Kidney (tissue), 14 donors: ENCODE results near the gene PNMT. TPM values are rescaled to one million over a fixed set of nuclear protein-coding genes. Genes with fewer than 3 reads are reported as not detected.
A peak's percentile ranks its signal among the peaks of the same experiment; 100 is the strongest.

ENCODE experiments used
- DNase-seq, 5 donors: peaks; one replicate each; pipeline ENCODE4 v3.0.0-alpha.2; 2013 to 2020
- FAIRE-seq: peaks from 2 replicates; lab custom pipeline; 2012; peaks lifted over from hg19 to GRCh38; lab: Jason Lieb, UNC
- H3K27ac ChIP-seq, 2 donors: one replicate each; pipeline ENCODE4 v1.7.0; 2013; ENCODE audit warnings: low read depth in 2 of 2, low read length in 2 of 2, inconsistent platforms in 1 of 2
- H3K27me3 ChIP-seq: one replicate; pipeline ENCODE4 v1.7.1; 2013; ENCODE audit warnings: low read length, inconsistent platforms; ENCODE audit not compliant: control insufficient read depth, insufficient read depth
- H3K36me3 ChIP-seq, 3 donors: one replicate each; pipeline versions ENCODE4 v1.7.0 to v1.7.1; 2013; ENCODE audit warnings: low read length in 3 of 3, control low read depth in 1 of 3, inconsistent platforms in 1 of 3; ENCODE audit not compliant: insufficient read depth in 3 of 3, control insufficient read depth in 2 of 3
- H3K4me1 ChIP-seq, 3 donors: one replicate each; pipeline versions ENCODE4 v1.7.0 to v1.7.1; 2013; ENCODE audit warnings: low read length in 3 of 3, inconsistent platforms in 1 of 3, low read depth in 1 of 3; ENCODE audit not compliant: control insufficient read depth in 2 of 3, insufficient read depth in 2 of 3
- H3K4me3 ChIP-seq, 3 donors: one replicate each; pipeline versions ENCODE4 v1.7.0 to v1.8.1; 2013; ENCODE audit warnings: low read length in 3 of 3, control low read depth in 1 of 3, inconsistent platforms in 1 of 3
- H3K9ac ChIP-seq, 3 donors: one replicate each; pipeline versions ENCODE4 v1.7.0 to v1.7.1; 2013; ENCODE audit warnings: low read length in 3 of 3, control low read depth in 1 of 3, inconsistent platforms in 1 of 3
- H3K9me3 ChIP-seq, 3 donors: one replicate each; pipeline versions ENCODE4 v1.7.0 to v1.7.1; 2013; ENCODE audit warnings: low read length in 3 of 3, control low read depth in 1 of 3, inconsistent platforms in 1 of 3; ENCODE audit not compliant: control insufficient read depth in 2 of 3, insufficient read depth in 1 of 3
- intact Hi-C: fragments of 100-400 bp; cut with DNase I; formaldehyde crosslinking; loops from one replicate; pipeline ENCODE4 v1.11.1; 2022
- polyA plus RNA-seq: library from polyadenylated mRNA; stranded (reverse); fragments of 350-450 nt; fragmentation: Illumina TruSeq; extraction: RNeasy Lipid Tissue Mini Kit (QIAGEN cat#74804); gene quantifications from one replicate; pipeline ENCODE4 v1.2.3, GENCODE V29; 2014; ENCODE audit warnings: low read depth, low replicate concordance; ENCODE audit not compliant: insufficient read depth
- total RNA-seq: library from RNA; stranded (reverse); fragmentation: NEBNext Ultra II Directional; extraction: Animal tissue kit (Norgen Biotek cat#: 25700); gene quantifications from one replicate; pipeline ENCODE4 v1.2.1, GENCODE V29; 2021
- TF ChIP-seq, protein P1 (sequence below): IDR thresholded peaks from 3 replicates; pipeline ENCODE4 v1.5.1; 2012; ENCODE audit warnings: mild to moderate bottlenecking, moderate library complexity, borderline replicate concordance; ENCODE audit not compliant: insufficient read depth; ENCODE audit errors: extremely low read depth
- donor health status: control.
- donor health status: control.
- donor health status: control.
- donor health status: control.
- donor health status: control.
- donor health status: DM: yes; HTN: yes; CAD: no.
- donor health status: Normal renal cell carcinoma (clear cell type).

Gene PNMT
- total and polyA plus RNA-seq, 2 donors from 2014 or later: 2.0 to 8.2 TPM

GRCh38 chr17:39715375-39716072 lies 47.3 kb downstream of the PNMT start:
- Histone ChIP-seq H3K4me3 (no peak overlapping the region), H3K27me3 (no peaks in the 10 kb centered on the region), H3K27ac (no peak overlapping the region), H3K9ac (no peak overlapping the region), H3K36me3 (peaks cover 2 to 68% (median 24%) of the 10 kb centered on the region in 3 donors), H3K9me3 (no peaks in the 10 kb centered on the region), H3K4me1 (peaks cover 0 to 10% (median 0%) of the 10 kb centered on the region in 3 donors)
- intact Hi-C loops: no loop called here
- TF ChIP-seq, protein P1, sequence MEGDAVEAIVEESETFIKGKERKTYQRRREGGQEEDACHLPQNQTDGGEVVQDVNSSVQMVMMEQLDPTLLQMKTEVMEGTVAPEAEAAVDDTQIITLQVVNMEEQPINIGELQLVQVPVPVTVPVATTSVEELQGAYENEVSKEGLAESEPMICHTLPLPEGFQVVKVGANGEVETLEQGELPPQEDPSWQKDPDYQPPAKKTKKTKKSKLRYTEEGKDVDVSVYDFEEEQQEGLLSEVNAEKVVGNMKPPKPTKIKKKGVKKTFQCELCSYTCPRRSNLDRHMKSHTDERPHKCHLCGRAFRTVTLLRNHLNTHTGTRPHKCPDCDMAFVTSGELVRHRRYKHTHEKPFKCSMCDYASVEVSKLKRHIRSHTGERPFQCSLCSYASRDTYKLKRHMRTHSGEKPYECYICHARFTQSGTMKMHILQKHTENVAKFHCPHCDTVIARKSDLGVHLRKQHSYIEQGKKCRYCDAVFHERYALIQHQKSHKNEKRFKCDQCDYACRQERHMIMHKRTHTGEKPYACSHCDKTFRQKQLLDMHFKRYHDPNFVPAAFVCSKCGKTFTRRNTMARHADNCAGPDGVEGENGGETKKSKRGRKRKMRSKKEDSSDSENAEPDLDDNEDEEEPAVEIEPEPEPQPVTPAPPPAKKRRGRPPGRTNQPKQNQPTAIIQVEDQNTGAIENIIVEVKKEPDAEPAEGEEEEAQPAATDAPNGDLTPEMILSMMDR: no peak
- no peak for FAIRE-seq
- no peak for DNase-seq

DNA sequence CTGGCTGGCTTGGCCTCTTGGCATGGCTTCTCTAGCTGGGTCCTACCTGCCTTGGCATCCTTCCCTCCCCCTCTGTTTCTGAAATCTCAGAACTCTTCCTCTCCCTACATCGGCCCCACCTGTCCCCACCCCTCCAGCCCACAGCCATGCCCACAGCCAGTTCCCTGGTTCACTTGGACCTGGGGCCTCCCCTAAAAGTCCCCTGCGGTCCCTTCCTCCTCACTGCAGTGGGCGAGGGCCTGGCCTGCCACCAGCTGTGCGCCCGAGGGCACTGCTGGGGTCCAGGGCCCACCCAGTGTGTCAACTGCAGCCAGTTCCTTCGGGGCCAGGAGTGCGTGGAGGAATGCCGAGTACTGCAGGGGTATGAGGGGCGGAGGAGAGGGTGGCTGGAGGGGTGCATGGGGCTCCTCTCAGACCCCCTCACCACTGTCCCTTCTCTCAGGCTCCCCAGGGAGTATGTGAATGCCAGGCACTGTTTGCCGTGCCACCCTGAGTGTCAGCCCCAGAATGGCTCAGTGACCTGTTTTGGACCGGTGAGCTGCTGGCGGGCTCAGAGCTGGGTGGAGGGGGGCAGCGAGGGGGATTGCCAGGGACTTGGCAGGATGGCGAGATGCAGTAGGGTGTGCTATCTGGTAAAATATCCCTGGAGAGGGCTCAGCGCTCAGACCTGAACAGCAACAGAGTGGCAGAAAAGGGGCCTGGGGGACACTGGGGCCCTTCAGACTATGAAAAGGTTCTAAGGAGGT lies 48.0 kb downstream of the PNMT start:
- no peak for FAIRE-seq
- DNase-seq: peak in 1 of 5 donors; percentile 73
- Histone ChIP-seq H3K9ac (no peak overlapping the region), H3K4me1 (peaks cover 0 to 10% (median 0%) of the 10 kb centered on the region in 3 donors), H3K27ac (peak overlapping the region in 1 of 2 donors; percentile 49), H3K4me3 (no peak overlapping the region), H3K9me3 (no peaks in the 10 kb centered on the region), H3K27me3 (no peaks in the 10 kb centered on the region), H3K36me3 (peaks cover 2 to 65% (median 21%) of the 10 kb centered on the region in 3 donors)
- intact Hi-C loops: no loop called here
- TF ChIP-seq, protein P1: no peak

DNA sequence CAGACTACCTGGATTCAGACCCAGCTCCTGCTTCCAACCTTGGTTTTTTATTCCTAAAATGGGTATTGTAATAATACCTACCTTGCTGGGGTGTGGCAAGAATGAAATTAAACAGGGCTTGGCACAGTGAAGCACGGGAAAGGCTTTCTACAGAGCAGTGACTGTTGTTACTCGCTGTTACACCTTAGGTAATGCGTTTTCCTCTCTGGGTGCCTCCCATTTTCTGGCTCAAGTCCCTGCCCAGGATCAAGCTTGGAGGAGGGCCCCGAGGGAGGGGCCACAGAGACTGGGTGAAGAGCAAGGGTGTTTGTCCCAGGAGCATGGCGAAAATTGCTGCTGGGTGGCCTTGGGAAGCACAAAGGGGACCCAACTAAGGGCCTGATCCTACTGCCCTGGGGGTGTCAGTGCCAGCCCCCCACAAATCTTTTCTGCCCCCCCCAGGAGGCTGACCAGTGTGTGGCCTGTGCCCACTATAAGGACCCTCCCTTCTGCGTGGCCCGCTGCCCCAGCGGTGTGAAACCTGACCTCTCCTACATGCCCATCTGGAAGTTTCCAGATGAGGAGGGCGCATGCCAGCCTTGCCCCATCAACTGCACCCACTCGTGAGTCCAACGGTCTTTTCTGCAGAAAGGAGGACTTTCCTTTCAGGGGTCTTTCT lies 48.8 kb downstream of the PNMT start:
- Histone ChIP-seq H3K9ac (no peak overlapping the region), H3K27ac (no peak overlapping the region), H3K36me3 (peaks cover 2 to 61% (median 16%) of the 10 kb centered on the region in 3 donors), H3K4me3 (no peak overlapping the region), H3K9me3 (no peaks in the 10 kb centered on the region), H3K27me3 (no peaks in the 10 kb centered on the region), H3K4me1 (peaks cover 0 to 10% (median 0%) of the 10 kb centered on the region in 3 donors)
- DNase-seq: peak in 1 of 5 donors; percentile 58
- FAIRE-seq: no peak
- TF ChIP-seq, protein P1: no peak
- intact Hi-C loops: no loop called here
